K562 (cell line): Measurements from ENCODE around the gene VAT1L. TPM values are rescaled to one million over a fixed set of nuclear protein-coding genes. Genes with fewer than 3 reads are reported as not detected.

ENCODE experiments used
- ATAC-seq: fragments of 200-7000 bp; cut with Tn5 transposase; 3 replicates; pipeline ENCODE4 v1.9.1; 2020; ENCODE audit warnings: moderate library complexity
- BruUV-seq: library from RNA; stranded (reverse); fragments of 400-500 nt; replicated peaks from 2 replicates; lab custom pipeline; 2021; lab: Mats Ljungman, UMichigan
- CTCF ChIA-PET: fragments of 300-600 bp; formaldehyde crosslinking; extraction: SDS; loops from one replicate; lab custom pipeline; 2021; ENCODE audit warnings: low intra/inter-chr PET ratio; lab: Yijun Ruan, JAX
- POLR2A ChIA-PET: fragments of 300-600, 350-650 bp; sonication (Branson Sonifier 250); formaldehyde crosslinking; extraction: SDS; loops from one replicate; lab custom pipeline; 2021; ENCODE audit warnings: antibody characterized with exemption, inconsistent platforms; lab: Yijun Ruan, JAX
- DNase-seq, 4 experiments: peaks; one replicate each; pipeline versions ENCODE4 v3.0.0 to v3.0.0-alpha.2; 2011 to 2018; ENCODE audit warnings: low spot score in 3 of 4, mixed read lengths in 3 of 4; ENCODE audit errors: extremely low read depth in 1 of 4
- FAIRE-seq: peaks from 2 replicates; lab custom pipeline; 2011; peaks lifted over from hg19 to GRCh38; lab: Jason Lieb, UNC
- H2AFZ ChIP-seq: 2 replicates; pipeline ENCODE4 v1.6.0; 2011; ENCODE audit warnings: low read depth, low read length, control low read depth, inconsistent platforms
- H3K27ac ChIP-seq: fragments of 200-600 bp; 3 replicates; pipeline ENCODE4 v1.8.0; 2011; ENCODE audit warnings: low read depth, mild to moderate bottlenecking, control low read depth, inconsistent platforms, low read length, moderate library complexity, mixed read lengths; ENCODE audit errors: extremely low read depth
- H3K27me3 ChIP-seq, 2 experiments: fragments of 300-600 bp in 1 of 2; 2 replicates in 1 of 2; 3 replicates in 1 of 2; pipeline versions ENCODE4 v1.6.0 to v1.8.0; 2011; ENCODE audit warnings: inconsistent platforms in 2 of 2, low read length in 2 of 2, mild to moderate bottlenecking in 1 of 2, mixed read lengths in 1 of 2, moderate library complexity in 1 of 2; ENCODE audit not compliant: control insufficient read depth in 2 of 2, insufficient read depth in 2 of 2
- H3K36me3 ChIP-seq: fragments of 300-600 bp; 3 replicates; pipeline ENCODE4 v1.8.0; 2011; ENCODE audit warnings: mild to moderate bottlenecking, low read length, inconsistent platforms; ENCODE audit not compliant: control insufficient read depth, insufficient read depth
- H3K4me1 ChIP-seq, 2 experiments: fragments of 200-600 bp in 1 of 2; replicated peaks in 1 of 2; 2 replicates in 1 of 2; 3 replicates in 1 of 2; pipeline versions ENCODE4 v1.5.1 to v1.8.0; 2011; ENCODE audit warnings: inconsistent platforms in 2 of 2, low read length in 2 of 2, mild to moderate bottlenecking in 1 of 2, mixed read lengths in 1 of 2, moderate library complexity in 1 of 2; ENCODE audit not compliant: control insufficient read depth in 2 of 2, insufficient read depth in 2 of 2
- H3K4me2 ChIP-seq: 2 replicates; pipeline ENCODE4 v1.6.1; 2011; ENCODE audit warnings: low read length, control low read depth, inconsistent platforms, mixed read lengths; ENCODE audit not compliant: insufficient read depth
- H3K4me3 ChIP-seq: fragments of 200-600 bp; sonication (generic), shearing (Covaris generic); 2 replicates; pipeline ENCODE4 v1.5.1; 2016; ENCODE audit warnings: control low read depth, inconsistent platforms
- H3K79me2 ChIP-seq: fragments of 200-600 bp; 3 replicates; pipeline ENCODE4 v1.8.0; 2011; ENCODE audit warnings: low read length, inconsistent platforms; ENCODE audit not compliant: control insufficient read depth, insufficient read depth
- H3K9ac ChIP-seq, 2 experiments: 2 replicates each; pipeline versions ENCODE4 v1.6.0 to v1.6.1; 2011; ENCODE audit warnings: low read depth in 2 of 2, low read length in 2 of 2, control low read depth in 1 of 2, inconsistent platforms in 1 of 2, mild to moderate bottlenecking in 1 of 2, mixed read lengths in 1 of 2; ENCODE audit not compliant: insufficient read depth in 1 of 2
- H3K9me1 ChIP-seq: one replicate; pipeline ENCODE4 v1.6.0; 2011; ENCODE audit warnings: inconsistent platforms, mild to moderate bottlenecking, low read length, moderate library complexity; ENCODE audit not compliant: control insufficient read depth, insufficient read depth
- H3K9me3 ChIP-seq: replicated peaks from 2 replicates; pipeline ENCODE4 v1.5.1; 2011; ENCODE audit warnings: low read depth, low read length, inconsistent platforms; ENCODE audit not compliant: control insufficient read depth, insufficient read depth
- H4K20me1 ChIP-seq: replicated peaks from 2 replicates; pipeline ENCODE4 v1.6.1; 2011; ENCODE audit warnings: low read length, inconsistent platforms, mixed read lengths; ENCODE audit not compliant: control insufficient read depth, insufficient read depth
- ASH1L ChIP-seq: fragments of 450-650 bp; IDR thresholded peaks from 2 replicates; pipeline ENCODE4 v1.6.1; 2018; ENCODE audit warnings: borderline replicate concordance, mild to moderate bottlenecking, low read depth; ENCODE audit not compliant: partially characterized antibody
- HCFC1 ChIP-seq: IDR thresholded peaks from 2 replicates; pipeline ENCODE4 v1.6.1; 2012; ENCODE audit warnings: low read depth, low read length, improper control_type of control experiment
- HDAC2 ChIP-seq: fragments of 450-650 bp; IDR thresholded peaks from 2 replicates; pipeline ENCODE4 v1.6.1; 2016; ENCODE audit warnings: mild to moderate bottlenecking
- HDAC6 ChIP-seq: IDR thresholded peaks from 2 replicates; pipeline ENCODE4 v1.6.1; 2012; ENCODE audit warnings: low read depth, mild to moderate bottlenecking, control low read depth, inconsistent platforms, low read length, moderate library complexity
- HNRNPUL1 ChIP-seq: fragments of 200-400 bp; formaldehyde crosslinking; IDR thresholded peaks from 2 replicates; pipeline ENCODE4 v1.6.1; 2017; ENCODE audit warnings: low read length
- MCM5 ChIP-seq: fragments of 450-650 bp; IDR thresholded peaks from 2 replicates; pipeline ENCODE4 v1.6.1; 2016; ENCODE audit warnings: low read depth
- MCM7 ChIP-seq, 2 experiments: fragments of 450-650 bp; IDR thresholded peaks; 2 replicates each; pipeline ENCODE4 v1.6.1; 2016 to 2018
- NR2C2 ChIP-seq, 2 experiments: fragments of 200-800 bp in 1 of 2; sonication (Bioruptor generic) in 1 of 2; sonication (generic) in 1 of 2; formaldehyde crosslinking in 1 of 2; IDR thresholded peaks; 2 replicates each; pipeline versions ENCODE4 v1.6.1 to v1.8.0; 2016 to 2022; ENCODE audit warnings: mild to moderate bottlenecking in 1 of 2, missing compliant biosample characterization in 1 of 2, missing genetic modification characterization in 1 of 2, missing genetic modification reagents in 1 of 2
- PHB ChIP-seq: fragments of 250-450 bp; sonication (Bioruptor Pico); IDR thresholded peaks from 2 replicates; pipeline ENCODE4 v1.5.0; 2021
- POLR2G ChIP-seq: fragments of 200-400 bp; formaldehyde crosslinking; IDR thresholded peaks from 2 replicates; pipeline ENCODE4 v1.6.1; 2017; ENCODE audit warnings: low read depth, mild to moderate bottlenecking, antibody characterized with exemption, low read length, moderate library complexity
- RBM39 ChIP-seq: fragments of 200-400 bp; formaldehyde crosslinking; optimal IDR thresholded peaks from 2 replicates; pipeline ENCODE3; 2018; ENCODE audit warnings: low read depth, low read length
- SIX5 ChIP-seq, 2 experiments: IDR thresholded peaks; 2 replicates each; pipeline ENCODE4 v1.6.1; 2011; ENCODE audit warnings: low read length in 2 of 2, borderline replicate concordance in 1 of 2, low read depth in 1 of 2, mild to moderate bottlenecking in 1 of 2, moderate library complexity in 1 of 2; ENCODE audit not compliant: insufficient read depth in 1 of 2
- SRSF1 ChIP-seq: fragments of 200-400 bp; formaldehyde crosslinking; IDR thresholded peaks from 2 replicates; pipeline ENCODE4 v1.6.1; 2017; ENCODE audit warnings: mild to moderate bottlenecking, low read depth, low read length, moderate library complexity
- TAF9B ChIP-seq: fragments of 450-650 bp; IDR thresholded peaks from 2 replicates; pipeline ENCODE4 v1.6.1; 2018; ENCODE audit warnings: mild to moderate bottlenecking; ENCODE audit not compliant: partially characterized antibody
- YBX1 ChIP-seq: fragments of 450-650 bp; IDR thresholded peaks from 2 replicates; pipeline ENCODE4 v1.7.1; 2016; ENCODE audit warnings: mild to moderate bottlenecking
- ZNF780A ChIP-seq: fragments of 250-450 bp; sonication (Bioruptor Pico); IDR thresholded peaks from 2 replicates; pipeline ENCODE4 v1.5.0; 2021; ENCODE audit warnings: mild to moderate bottlenecking
- ZNF785 ChIP-seq: fragments of 250-450 bp; sonication (Bioruptor Pico); IDR thresholded peaks from 2 replicates; pipeline ENCODE4 v1.4.0; 2020; ENCODE audit warnings: mild to moderate bottlenecking
- WGBS: fragments of 100-300 bp; shearing (Covaris generic); methylation state at CpG from one replicate; pipeline ENCODE4 v1.1.6; 2016; ENCODE audit warnings: low coverage, mixed read lengths; ENCODE audit not compliant: insufficient coverage; ENCODE audit errors: missing lambda C conversion rate; 5-methylcytosine and 5-hydroxymethylcytosine counted together
- in situ Hi-C: fragments of 300-500 bp; cut with MboI; formaldehyde crosslinking; loops from 4 replicates; pipeline ENCODE4 v1.15.0; 2018; ENCODE audit warnings: inconsistent platforms, mixed read lengths
- intact Hi-C: fragments of 100-400 bp; cut with micrococcal nuclease; formaldehyde crosslinking; loops from 2 replicates; pipeline ENCODE4 v1.14.2; 2022
- polyA plus RNA-seq, 8 experiments: library from polyadenylated mRNA; depleted of rRNA in 4 of 8; stranded (reverse) in 5 of 8; unstranded in 3 of 8; fragments of >200 nt; fragmentation: Nextera tagmentation in 2 of 8; fragmentation: Illumina TruSeq in 1 of 8; extraction: Ambion mirVana in 2 of 8; extraction: Trizol in 1 of 8; gene quantifications; 2 replicates each; pipeline versions ENCODE4 v1.2.1 to v1.2.3, GENCODE V29; 2011 to 2014; ENCODE audit warnings: inconsistent platforms in 1 of 8, missing spikeins in 1 of 8
- total RNA-seq, 7 experiments: library from RNA; depleted of rRNA in 6 of 7; stranded (reverse); fragments of >200 nt in 6 of 7; fragmentation: Illumina TruSeq in 2 of 7; extraction: Trizol in 2 of 7; gene quantifications; 2 replicates each; pipeline versions ENCODE4 v1.2.1 to v1.2.3, GENCODE V29; 2011 to 2021; ENCODE audit warnings: low replicate concordance in 1 of 7
- TF ChIP-seq, protein P1 (sequence below): fragments of 250-450 bp; sonication (Bioruptor Pico); IDR thresholded peaks from 2 replicates; pipeline ENCODE4 v1.5.0; 2021; ENCODE audit warnings: mild to moderate bottlenecking, moderate library complexity
- TF ChIP-seq, protein P2 (sequence below): fragments of 250-450 bp; sonication (Bioruptor Pico); IDR thresholded peaks from 2 replicates; pipeline ENCODE4 v1.8.0; 2022; ENCODE audit warnings: moderate library complexity, mild to moderate bottlenecking, inconsistent platforms

VAT1L gene
- total and polyA plus RNA-seq, 9 of the 15 experiments (the other 6 are each of a cell fraction or from before 2014, with no cell fraction given): 0.01 TPM; not detected in 8

DNA sequence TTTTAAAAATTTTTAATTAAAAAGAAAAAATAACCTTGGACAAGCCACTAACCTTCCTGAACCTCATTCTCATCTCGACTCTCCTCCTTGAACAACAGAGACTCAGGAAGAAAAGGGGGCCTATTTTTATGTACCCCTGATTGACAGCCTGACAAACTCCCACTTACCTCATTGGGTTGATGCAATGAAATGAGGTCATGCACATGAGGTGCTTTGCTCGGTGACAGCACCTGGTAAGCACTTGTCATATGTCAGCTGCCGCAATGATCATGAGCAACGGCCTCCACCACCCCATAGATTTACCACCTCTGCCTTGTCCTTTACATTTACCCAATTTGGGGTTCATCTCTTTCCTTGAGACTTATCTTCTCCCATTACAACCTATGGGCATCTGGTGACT, 167.9 kb downstream of the VAT1L start:
- Histone ChIP-seq H3K27ac (no peak overlapping the region), H3K27me3 (peaks cover 0 to 12% of the 10 kb centered on the region in 2 experiments; a peak in 1 of 5 replicates), H3K9ac (no peak overlapping the region), H3K9me1 (no peaks in the 10 kb centered on the region), H3K4me2 (no peak overlapping the region), H3K4me1 (no peaks in the 10 kb centered on the region), H3K9me3 (no peaks in the 10 kb centered on the region), H3K36me3 (no peaks in the 10 kb centered on the region), H3K79me2 (no peaks in the 10 kb centered on the region), H3K4me3 (no peak overlapping the region), H4K20me1 (no peaks in the 10 kb centered on the region), H2AFZ (no peak overlapping the region)
- ATAC-seq (no peak), DNase-seq (no peak), FAIRE-seq (no peak)
- ChIA-PET POLR2A (no interaction called here), CTCF (interaction anchor here (0.6 kb wide), 1 partner anchor 141 kb away, joined by 4 read pairs; no protein-coding TSS in a partner anchor)
- in situ Hi-C loops: loop anchor here (25.0 kb wide), 1 partner anchor 719 kb away; no protein-coding TSS in a partner anchor
- intact Hi-C loops: no loop called here
- TF ChIP-seq ZNF780A (CRISPR knock-in tag) (no peak), YBX1 (no peak), ASH1L (no peak), TAF9B (no peak), PHB (CRISPR knock-in tag) (no peak), ZNF785 (no peak), HNRNPUL1 (no peak), NR2C2 (CRISPR knock-in tag; IDR thresholded peaks at IDR 0.05) (no peak), NR2C2 (tag; IDR thresholded peaks at IDR 0.05) (no peak), MCM7 (IDR thresholded peaks at IDR 0.05) (no peak), RBM39 (no peak), SIX5 (IDR thresholded peaks at IDR 0.05; ENCODE audit: borderline replicate concordance in 1 of 2, insufficient read depth in 1 of 2, low read depth in 1 of 2, low read length in 2 of 2) (no peak), POLR2G (no peak), MCM5 (no peak), SRSF1 (no peak), HDAC6 (no peak), HDAC2 (no peak), HCFC1 (no peak)
- TF ChIP-seq, protein P1, sequence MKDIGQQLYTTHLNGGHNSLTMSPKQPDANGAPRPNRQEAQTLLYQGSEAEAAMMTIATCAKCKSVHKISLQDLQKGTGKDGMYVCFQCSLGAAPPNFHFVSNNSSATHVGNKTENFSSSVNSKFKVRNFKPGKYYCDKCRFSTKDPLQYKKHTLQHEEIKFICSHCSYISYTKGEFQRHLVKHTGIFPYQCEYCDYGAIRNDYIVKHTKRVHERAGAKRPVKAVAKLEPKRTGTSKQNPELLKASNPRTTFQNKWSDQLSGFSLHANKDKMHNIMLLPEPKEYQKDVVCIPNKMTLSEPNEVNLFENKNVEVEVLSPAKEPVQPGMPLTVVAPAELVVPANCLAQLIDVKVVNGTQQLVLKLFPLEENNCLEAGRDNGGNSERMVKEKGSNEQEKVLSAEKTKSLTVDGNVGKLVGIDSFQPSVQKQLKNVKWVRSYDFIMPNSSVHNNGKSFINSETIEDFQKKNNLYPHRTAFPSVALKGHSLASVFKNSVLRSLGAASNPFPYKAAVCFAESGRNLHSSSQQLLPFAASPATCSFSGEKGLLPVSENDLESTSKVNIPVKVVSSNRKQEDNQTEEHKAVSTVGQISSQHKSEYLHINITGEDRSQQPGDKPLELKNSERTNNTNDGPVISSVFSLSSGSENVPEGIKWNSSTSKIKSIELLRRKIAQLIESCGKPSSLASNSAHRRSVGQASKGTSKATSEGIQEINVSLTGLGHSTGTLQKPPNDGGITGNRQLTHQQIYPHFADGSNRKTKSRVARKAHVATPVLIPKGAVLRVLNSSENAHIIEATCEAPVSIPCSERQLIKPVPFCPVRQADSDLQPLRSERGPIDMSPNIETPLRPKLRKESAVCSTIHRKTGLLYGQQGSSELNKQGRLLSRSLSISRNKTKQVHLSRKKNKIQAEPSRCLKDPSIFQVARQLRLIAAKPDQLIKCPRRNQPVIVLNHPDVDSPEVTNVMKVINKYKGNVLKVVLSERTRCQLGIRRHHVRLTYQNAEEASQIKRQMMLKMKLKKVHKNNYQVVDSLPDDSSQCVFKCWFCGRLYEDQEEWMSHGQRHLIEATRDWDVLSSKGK (CRISPR knock-in tag): no peak
- TF ChIP-seq, protein P2, sequence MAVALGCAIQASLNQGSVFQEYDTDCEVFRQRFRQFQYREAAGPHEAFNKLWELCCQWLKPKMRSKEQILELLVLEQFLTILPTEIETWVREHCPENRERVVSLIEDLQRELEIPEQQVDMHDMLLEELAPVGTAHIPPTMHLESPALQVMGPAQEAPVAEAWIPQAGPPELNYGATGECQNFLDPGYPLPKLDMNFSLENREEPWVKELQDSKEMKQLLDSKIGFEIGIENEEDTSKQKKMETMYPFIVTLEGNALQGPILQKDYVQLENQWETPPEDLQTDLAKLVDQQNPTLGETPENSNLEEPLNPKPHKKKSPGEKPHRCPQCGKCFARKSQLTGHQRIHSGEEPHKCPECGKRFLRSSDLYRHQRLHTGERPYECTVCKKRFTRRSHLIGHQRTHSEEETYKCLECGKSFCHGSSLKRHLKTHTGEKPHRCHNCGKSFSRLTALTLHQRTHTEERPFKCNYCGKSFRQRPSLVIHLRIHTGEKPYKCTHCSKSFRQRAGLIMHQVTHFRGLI (CRISPR knock-in tag): no peak
- 0% methylated on average over 4 of the region's 4 CpGs for WGBS
- no TSS peak for BruUV-seq
